HG03442 (cell line): Measurements from ENCODE around the gene PARD6G.

Experiments used
- ATAC-seq: cut with Tn5 transposase; IDR thresholded peaks from one replicate; pipeline ENCODE4 v1.9.1; 2021; ENCODE audit warnings: mild to moderate bottlenecking, moderate library complexity; ENCODE audit not compliant: unreplicated experiment

Gene PARD6G

GRCh38 chr18:80154293-80154692 is 93.0 kb downstream of the PARD6G start:
- ATAC-seq, result peak; percentile 79

GRCh38 chr18:80149667-80150066 is 97.6 kb downstream of the PARD6G start:
- ATAC-seq, result no peak

DNA sequence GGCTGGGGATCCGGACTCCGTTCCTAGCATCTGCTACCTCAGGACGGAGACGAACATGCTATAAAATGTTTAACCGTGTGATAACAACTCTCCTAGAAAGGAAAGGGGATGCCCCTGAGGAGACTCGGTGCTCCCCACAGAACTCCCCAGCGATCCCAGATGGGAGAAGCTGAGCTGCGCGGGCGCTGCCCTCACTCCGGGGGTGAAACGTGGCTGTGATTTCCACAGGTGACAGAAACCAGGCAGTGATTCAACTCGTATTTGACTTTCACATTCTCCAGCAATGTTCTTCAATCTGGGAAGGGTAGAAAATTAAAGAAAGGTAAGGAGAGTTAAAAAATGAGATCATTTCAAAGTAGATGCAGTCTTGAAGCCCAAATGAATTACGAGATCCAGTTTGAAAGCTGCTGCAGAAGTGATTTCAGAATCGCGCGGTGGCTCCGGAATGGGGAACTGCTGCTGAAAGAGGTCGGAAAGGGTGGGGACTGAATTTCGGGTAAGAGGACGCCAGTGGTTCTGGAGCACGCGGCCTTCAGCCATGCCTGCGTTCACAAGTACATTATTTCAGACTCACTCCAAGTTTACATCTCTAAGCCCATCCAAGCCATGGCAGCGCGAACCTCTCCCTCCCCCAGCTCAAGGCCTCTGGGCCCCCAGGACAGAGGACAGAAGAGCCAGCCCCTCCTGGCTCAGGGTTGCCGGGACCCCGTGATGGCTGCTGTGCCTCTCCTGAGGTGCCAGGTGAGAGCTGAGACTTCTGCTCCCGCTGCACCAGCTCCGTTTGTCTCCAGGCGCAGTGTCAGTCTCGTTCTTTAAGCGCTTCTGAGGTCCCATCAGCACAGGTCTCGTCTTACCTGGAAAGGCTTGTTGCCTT is 98.8 kb downstream of the PARD6G start:
- no peak for ATAC-seq

DNA sequence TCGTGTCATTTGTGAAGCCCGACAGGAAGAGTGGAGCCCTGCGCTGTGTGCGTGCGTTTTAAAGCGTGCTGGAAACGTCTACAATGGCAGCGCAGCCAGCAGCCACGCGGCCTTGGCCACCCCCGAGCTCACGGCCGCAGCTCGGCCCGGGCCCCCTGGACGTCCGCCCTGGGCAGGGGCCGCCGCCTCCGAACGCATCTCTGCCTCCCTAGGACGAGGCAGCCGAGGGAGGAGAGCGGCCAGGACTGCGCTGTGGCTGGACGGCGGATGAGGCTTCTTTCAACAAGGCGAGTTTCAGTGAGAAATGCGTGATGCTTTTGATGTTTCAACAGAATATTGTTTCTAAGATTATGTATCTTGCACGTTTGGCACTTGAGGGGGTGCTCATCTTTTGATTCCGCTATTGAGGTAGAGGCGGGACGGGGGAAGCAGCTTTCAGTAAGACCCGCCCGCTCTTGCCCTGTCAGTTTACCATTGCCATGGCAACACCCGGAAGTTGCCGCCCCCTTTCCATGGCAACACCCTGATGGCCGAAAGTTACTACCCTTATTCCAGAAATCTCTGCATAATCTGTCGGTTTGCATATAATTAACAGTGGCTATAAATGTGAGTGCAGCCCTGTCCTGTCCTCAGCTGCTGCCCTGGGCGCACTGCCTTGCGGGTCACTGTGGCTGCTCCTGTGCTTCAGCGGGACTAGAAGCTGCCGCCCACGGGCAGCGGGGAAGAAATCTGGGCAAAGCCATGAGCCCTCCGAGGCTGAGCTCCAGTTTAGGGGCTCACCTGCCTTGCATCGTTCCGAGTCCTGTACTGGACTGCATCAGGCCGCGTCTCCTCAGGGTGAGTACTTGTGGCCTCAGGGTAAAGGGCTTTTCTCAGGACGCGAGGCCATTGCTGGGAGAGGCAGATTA is 99.6 kb downstream of the PARD6G start:
- peak; percentile 84 for ATAC-seq

DNA sequence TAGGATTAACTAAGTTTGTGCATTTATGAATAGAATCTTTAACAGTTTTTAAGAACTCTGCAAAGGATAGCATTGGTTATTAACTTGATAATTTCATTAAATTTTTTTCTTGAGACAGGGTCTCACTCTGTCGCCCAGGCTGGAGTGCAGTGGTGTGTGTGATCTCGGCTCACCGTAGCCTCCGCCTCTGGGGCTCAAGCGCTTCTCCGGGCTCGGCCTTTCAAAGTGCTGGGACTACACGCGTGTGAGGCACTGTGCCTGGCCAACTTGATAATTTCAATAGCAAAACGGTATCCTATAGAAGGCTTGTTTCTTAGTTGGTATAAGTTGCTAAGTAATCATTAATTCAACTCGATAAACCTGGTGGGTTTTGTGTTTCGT is 100.3 kb downstream of the PARD6G start:
- peak; percentile 26 for ATAC-seq

GRCh38 chr18:80145196-80145804 is 102.0 kb downstream of the PARD6G start:
- no peak for ATAC-seq

DNA sequence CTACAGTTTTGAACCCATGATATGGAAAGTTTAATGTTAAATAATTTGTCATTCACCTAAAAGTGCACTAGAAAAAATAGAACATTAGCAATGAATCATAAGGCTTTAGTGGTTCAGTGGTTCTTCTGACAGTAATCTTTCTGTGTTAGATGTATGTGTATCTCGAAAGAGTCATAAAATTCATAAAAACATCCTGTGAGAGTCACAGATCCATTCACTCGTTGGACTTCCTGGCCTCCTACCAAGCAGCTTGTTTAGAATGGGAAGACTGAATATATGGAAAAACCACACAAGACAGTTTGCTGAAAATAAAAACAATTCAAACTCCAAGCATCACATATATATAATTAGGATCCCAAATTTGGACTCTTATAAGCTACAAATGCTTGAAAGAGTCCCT is 103.4 kb downstream of the PARD6G start:
- ATAC-seq, result no peak

GRCh38 chr18:80140455-80140985 is 106.8 kb downstream of the PARD6G start:
- no peak for ATAC-seq

DNA sequence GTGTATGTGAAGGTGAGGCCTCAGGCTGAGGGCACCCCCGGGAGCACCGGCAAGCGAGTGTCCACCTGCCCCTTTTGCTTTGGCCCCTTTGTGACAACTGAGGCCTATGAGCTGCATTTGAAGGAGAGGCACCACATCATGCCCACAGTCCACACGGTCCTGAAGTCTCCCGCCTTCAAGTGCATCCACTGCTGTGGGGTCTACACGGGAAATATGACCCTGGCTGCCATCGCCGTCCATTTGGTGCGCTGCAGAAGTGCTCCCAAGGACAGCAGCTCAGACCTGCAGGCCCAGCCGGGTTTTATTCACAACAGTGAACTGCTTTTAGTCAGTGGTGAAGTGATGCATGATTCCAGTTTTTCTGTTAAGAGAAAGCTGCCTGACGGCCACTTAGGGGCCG is 109.3 kb downstream of the PARD6G start:
- ATAC-seq, result no peak

GRCh38 chr18:80137137-80137536 is 110.2 kb downstream of the PARD6G start:
- ATAC-seq, result no peak

- no peak for ATAC-seq
Observed at GRCh38 chr18:80136679-80137078, 110.6 kb downstream of the PARD6G start.

DNA sequence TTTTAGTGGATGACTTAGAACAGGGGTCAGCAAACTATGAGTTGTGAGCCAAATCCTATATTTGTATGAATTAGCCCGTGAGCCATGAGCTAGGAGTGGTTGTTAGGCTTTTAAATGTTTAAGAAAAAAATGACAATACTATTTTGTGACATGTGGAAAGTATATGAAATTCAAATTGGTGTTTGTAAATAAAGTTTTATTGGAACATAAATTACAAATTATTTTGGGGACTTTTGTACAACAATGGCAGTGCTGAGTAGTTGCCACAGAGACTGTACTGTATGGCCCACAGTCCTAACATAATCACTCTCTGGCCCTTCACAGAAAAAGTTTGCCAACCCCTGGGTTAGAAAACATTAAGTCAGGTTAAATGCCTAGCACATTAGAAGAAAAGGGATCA is 112.2 kb downstream of the PARD6G start:
- no peak for ATAC-seq

DNA sequence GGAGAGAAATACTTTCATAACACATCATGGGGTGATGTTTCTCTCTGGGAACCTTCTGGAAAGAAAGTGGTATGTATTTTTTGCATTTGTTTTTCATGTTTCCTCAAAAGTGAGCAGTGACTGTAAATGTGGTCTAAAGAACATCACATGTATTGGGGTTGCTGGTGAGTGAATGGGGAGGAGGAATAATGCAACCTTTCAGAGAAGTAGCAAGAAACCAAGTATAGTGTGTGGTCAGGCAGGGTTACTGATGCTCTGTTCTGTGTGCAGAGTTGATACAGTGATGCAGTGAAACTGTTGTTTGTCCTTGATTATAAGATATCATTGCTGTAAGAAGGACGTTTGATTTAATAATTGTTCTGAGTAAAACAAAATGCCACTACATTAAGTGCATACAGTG is 114.2 kb downstream of the PARD6G start:
- no peak for ATAC-seq

GRCh38 chr18:80132180-80132812 is 115.0 kb downstream of the PARD6G start:
- no peak for ATAC-seq

- no peak for ATAC-seq
Observed at GRCh38 chr18:80130555-80130954, 116.8 kb downstream of the PARD6G start.

GRCh38 chr18:80129672-80130367 is 117.5 kb downstream of the PARD6G start:
- no peak for ATAC-seq

GRCh38 chr18:80127635-80128034 is 119.7 kb downstream of the PARD6G start:
- ATAC-seq, result no peak

- ATAC-seq, result no peak
Observed at GRCh38 chr18:80126797-80127196, 120.5 kb downstream of the PARD6G start.

DNA sequence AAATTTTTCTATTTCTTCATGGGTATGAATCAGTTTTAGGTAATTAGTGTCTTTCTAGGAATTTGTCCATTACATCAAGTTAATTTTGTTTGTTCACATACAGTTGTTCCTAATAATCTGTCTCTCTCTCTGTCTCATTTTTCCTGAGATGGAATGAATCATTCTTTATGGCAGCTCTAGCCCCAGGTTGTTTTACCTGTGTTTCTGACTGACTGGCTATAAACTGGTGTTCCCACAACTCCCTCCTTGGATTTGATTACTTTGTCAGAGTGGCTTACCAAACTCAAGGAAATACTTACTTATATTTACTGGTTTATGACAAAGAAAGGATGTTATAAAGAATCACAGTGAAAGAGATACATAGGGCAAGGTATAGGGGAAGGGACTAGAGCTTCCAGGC is 123.2 kb downstream of the PARD6G start:
- no peak for ATAC-seq

DNA sequence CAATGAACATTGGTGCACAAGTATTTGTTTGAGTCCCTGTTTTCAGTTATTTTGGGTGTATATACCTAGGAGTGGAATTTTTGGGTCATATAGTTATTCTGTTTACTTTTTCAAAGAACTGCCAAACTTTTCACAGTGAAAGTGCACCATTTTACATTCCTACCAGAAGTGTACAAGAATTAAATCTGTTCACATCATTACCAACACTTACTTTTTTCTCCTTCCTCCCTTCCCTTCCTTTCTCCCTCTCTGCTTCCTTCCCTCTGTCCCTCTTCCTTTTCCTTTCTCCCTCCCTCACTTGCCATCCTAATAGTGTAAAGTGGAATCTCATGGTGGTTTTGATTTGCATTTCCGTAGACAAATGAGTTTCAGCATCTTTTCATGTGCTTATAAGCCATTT is 126.4 kb downstream of the PARD6G start:
- no peak for ATAC-seq
